Endodermal cell (in vitro differentiated cells): ENCODE data around the gene DCAF5. TPM values are rescaled to one million over a fixed set of nuclear protein-coding genes. Genes with fewer than 3 reads are reported as not detected.

Experiments
- DNase-seq: peaks from one replicate; pipeline ENCODE4 v3.0.0-alpha.2; 2017
- H3K27ac ChIP-seq: 2 replicates; pipeline ENCODE4 v1.5.1; 2013; ENCODE audit warnings: mild to moderate bottlenecking, low read depth, low read length, moderate library complexity
- H3K27me3 ChIP-seq: 2 replicates; pipeline ENCODE4 v1.6.1; 2013; ENCODE audit warnings: mild to moderate bottlenecking, low read length, moderate library complexity; ENCODE audit not compliant: insufficient read depth, control insufficient read depth, poor library complexity, severe bottlenecking
- H3K36me3 ChIP-seq: 2 replicates; pipeline ENCODE4 v1.7.0; 2013; ENCODE audit warnings: mild to moderate bottlenecking, low read length, moderate library complexity; ENCODE audit not compliant: control insufficient read depth, insufficient read depth
- H3K4me1 ChIP-seq: one replicate; pipeline ENCODE4 v1.7.0; 2013; ENCODE audit warnings: low read length; ENCODE audit not compliant: control insufficient read depth, insufficient read depth
- H3K4me3 ChIP-seq: 2 replicates; pipeline ENCODE4 v1.5.1; 2013; ENCODE audit warnings: mild to moderate bottlenecking, low read length, moderate library complexity
- H3K9ac ChIP-seq: 2 replicates; pipeline ENCODE4 v1.6.1; 2013; ENCODE audit warnings: mild to moderate bottlenecking, low read length, moderate library complexity; ENCODE audit not compliant: poor library complexity, severe bottlenecking; ENCODE audit errors: extremely low read depth
- H3K9me3 ChIP-seq: 2 replicates; pipeline ENCODE4 v1.6.1; 2013; ENCODE audit warnings: mild to moderate bottlenecking, low read length, moderate library complexity; ENCODE audit not compliant: control insufficient read depth
- H3K27ac Mint-ChIP-seq: 2 replicates; pipeline ENCODE4 v1.8.0; 2020; ENCODE audit warnings: mixed read lengths
- H3K27me3 Mint-ChIP-seq: 2 replicates; pipeline ENCODE4 v1.8.0; 2021; ENCODE audit warnings: mild to moderate bottlenecking, mixed read lengths; ENCODE audit not compliant: insufficient read depth
- H3K36me3 Mint-ChIP-seq: 2 replicates; pipeline ENCODE4 v1.8.0; 2020; ENCODE audit warnings: low read depth, mixed read lengths
- H3K4me1 Mint-ChIP-seq: 2 replicates; pipeline ENCODE4 v1.8.0; 2020; ENCODE audit warnings: mixed read lengths
- H3K4me3 Mint-ChIP-seq: 2 replicates; pipeline ENCODE4 v1.8.0; 2020; ENCODE audit warnings: mild to moderate bottlenecking, moderate library complexity, mixed read lengths
- H3K9me3 Mint-ChIP-seq: 2 replicates; pipeline ENCODE4 v1.8.0; 2020; ENCODE audit warnings: mild to moderate bottlenecking, mixed read lengths
- WGBS, 2 experiments: methylation state at CpG; one replicate each; pipeline versions ENCODE4 v1.1.5 to v1.1.7; 2013; ENCODE audit warnings: missing lambda C conversion rate in 2 of 2, mixed read lengths in 1 of 2; ENCODE audit not compliant: insufficient coverage in 1 of 2, insufficient read length in 1 of 2; 5-methylcytosine and 5-hydroxymethylcytosine counted together
- total RNA-seq, 2 donors: library from RNA; stranded (reverse); fragmentation: NEBNext Ultra II Directional in 1 of 2; extraction: Animal tissue kit (Norgen Biotek cat#: 25700) in 1 of 2; gene quantifications; 2 replicates in 1 of 2; 3 replicates in 1 of 2; pipeline ENCODE4 v1.2.1, GENCODE V29; 2021
- TF ChIP-seq, protein P1 (sequence below): fragments of 200-600 bp; sonication (generic); conservative IDR thresholded peaks from 2 replicates; pipeline ENCODE4 v1.5.0; 2021; ENCODE audit warnings: antibody characterized with exemption, mild to moderate bottlenecking

Gene DCAF5
- total RNA-seq, 2 donors from 2014 or later = 61.1 to 69.6 TPM

DNA sequence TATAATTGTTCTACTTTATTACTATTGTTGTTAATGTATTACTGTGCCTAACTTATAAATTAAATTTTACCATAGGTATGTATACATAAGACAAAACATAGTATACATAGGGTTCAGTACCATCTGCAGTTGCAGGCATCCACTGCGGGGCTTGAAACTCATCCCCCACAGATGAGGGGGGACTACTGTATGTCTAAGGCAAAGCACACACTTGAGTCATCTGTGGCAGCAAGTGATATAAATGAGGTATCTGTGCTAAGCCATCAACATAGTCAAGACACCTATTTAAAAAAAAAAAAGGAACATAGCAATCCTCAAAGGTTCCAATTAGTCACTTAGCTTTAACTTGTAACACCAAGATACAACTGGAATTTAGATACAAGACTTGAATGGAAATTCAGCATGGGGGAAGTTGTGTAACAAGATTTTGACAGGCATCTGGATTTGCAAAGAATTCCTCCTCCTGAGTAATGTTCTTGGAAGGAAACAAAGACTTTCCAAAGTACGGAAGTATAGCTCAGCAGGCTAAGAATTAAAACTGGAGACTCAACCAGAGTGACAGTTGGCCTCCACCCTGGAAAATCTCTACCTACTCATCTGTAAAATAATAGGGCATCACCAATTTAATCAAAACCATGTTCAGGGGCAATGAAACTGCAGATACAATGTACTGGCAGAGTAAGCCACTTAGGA is 14.9 kb downstream of the DCAF5 start:
- H3K27ac Mint-ChIP-seq = peak overlapping the region; percentile 52
- no peak overlapping the region for H3K4me3 Mint-ChIP-seq
- H3K9me3 Mint-ChIP-seq = no peaks in the 10 kb centered on the region
- H3K27ac ChIP-seq = peak overlapping the region; percentile 27
- peak overlapping the region; percentile 1 for H3K4me3 ChIP-seq
- peaks cover 61% of the 10 kb centered on the region for H3K4me1 Mint-ChIP-seq
- no peaks in the 10 kb centered on the region for H3K9me3 ChIP-seq
- peaks cover 12% of the 10 kb centered on the region for H3K4me1 ChIP-seq
- H3K36me3 ChIP-seq = peaks cover 38% of the 10 kb centered on the region
- no peaks in the 10 kb centered on the region for H3K27me3 Mint-ChIP-seq
- DNase-seq = no peak
- TF ChIP-seq, protein P1, sequence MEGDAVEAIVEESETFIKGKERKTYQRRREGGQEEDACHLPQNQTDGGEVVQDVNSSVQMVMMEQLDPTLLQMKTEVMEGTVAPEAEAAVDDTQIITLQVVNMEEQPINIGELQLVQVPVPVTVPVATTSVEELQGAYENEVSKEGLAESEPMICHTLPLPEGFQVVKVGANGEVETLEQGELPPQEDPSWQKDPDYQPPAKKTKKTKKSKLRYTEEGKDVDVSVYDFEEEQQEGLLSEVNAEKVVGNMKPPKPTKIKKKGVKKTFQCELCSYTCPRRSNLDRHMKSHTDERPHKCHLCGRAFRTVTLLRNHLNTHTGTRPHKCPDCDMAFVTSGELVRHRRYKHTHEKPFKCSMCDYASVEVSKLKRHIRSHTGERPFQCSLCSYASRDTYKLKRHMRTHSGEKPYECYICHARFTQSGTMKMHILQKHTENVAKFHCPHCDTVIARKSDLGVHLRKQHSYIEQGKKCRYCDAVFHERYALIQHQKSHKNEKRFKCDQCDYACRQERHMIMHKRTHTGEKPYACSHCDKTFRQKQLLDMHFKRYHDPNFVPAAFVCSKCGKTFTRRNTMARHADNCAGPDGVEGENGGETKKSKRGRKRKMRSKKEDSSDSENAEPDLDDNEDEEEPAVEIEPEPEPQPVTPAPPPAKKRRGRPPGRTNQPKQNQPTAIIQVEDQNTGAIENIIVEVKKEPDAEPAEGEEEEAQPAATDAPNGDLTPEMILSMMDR = no peak
- no peak overlapping the region for H3K9ac ChIP-seq
- H3K36me3 Mint-ChIP-seq = peaks cover 8% of the 10 kb centered on the region
- no peaks in the 10 kb centered on the region for H3K27me3 ChIP-seq
- WGBS, 2 experiments = 33 to 41% methylated on average over 1 to 2 of the region's 2 CpGs

GRCh38 chr14:69137416-69137815 is 15.5 kb downstream of the DCAF5 start:
- Mint-ChIP-seq H3K27me3 (no peaks in the 10 kb centered on the region), H3K4me1 (peaks cover 61% of the 10 kb centered on the region), H3K36me3 (peaks cover 8% of the 10 kb centered on the region), H3K9me3 (no peaks in the 10 kb centered on the region), H3K27ac (no peak overlapping the region), H3K4me3 (no peak overlapping the region)
- Histone ChIP-seq H3K9me3 (no peaks in the 10 kb centered on the region), H3K4me1 (peaks cover 16% of the 10 kb centered on the region), H3K36me3 (peaks cover 38% of the 10 kb centered on the region), H3K27ac (no peak overlapping the region), H3K27me3 (no peaks in the 10 kb centered on the region), H3K9ac (no peak overlapping the region), H3K4me3 (no peak overlapping the region)
- WGBS, 2 experiments = 70% methylated on average over 1 of the region's 1 CpG; no CpG with 5 or more reads in 1 of the 2 experiments
- DNase-seq = no peak
- TF ChIP-seq, protein P1 = no peak

DNA sequence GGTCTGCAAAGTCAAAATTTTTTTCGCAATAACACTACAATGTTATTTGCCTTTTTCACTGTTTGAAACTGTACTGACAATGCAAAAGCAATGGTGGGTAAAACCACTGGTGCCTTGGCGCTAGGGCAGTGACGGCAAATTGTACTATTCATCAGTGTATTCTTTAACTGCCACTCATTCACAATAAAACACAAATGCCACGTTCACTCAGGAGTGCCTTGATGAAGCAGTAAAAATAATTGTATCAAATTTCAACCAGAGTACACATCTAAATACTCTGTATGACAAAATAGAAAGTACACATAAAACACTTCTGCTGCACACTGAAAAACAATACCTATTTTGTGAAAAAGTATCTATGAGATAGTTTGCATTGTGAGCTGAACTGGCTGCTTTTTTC is 17.8 kb downstream of the DCAF5 start:
- Mint-ChIP-seq H3K27ac (no peak overlapping the region), H3K9me3 (no peaks in the 10 kb centered on the region), H3K4me1 (peaks cover 63% of the 10 kb centered on the region), H3K4me3 (no peak overlapping the region), H3K36me3 (peaks cover 8% of the 10 kb centered on the region), H3K27me3 (no peaks in the 10 kb centered on the region)
- TF ChIP-seq, protein P1 = no peak
- Histone ChIP-seq H3K36me3 (peaks cover 46% of the 10 kb centered on the region), H3K27ac (no peak overlapping the region), H3K9ac (no peak overlapping the region), H3K4me1 (peaks cover 20% of the 10 kb centered on the region), H3K27me3 (no peaks in the 10 kb centered on the region), H3K4me3 (no peak overlapping the region), H3K9me3 (no peaks in the 10 kb centered on the region)
- no peak for DNase-seq
- 93 to 96% methylated on average over 4 of the region's 4 CpGs for WGBS, 2 experiments
